HG03175 (cell line): ENCODE data around the gene MS4A18.

ENCODE experiments used
- ATAC-seq: cut with Tn5 transposase; IDR thresholded peaks from one replicate; pipeline ENCODE4 v1.9.1; 2021; ENCODE audit warnings: mild to moderate bottlenecking, moderate library complexity; ENCODE audit not compliant: unreplicated experiment

The MS4A18 gene

GRCh38 chr11:60785806-60786361 is 61.4 kb downstream of the MS4A18 start:
- no peak for ATAC-seq

GRCh38 chr11:60786811-60787567 is 62.5 kb downstream of the MS4A18 start:
- no peak for ATAC-seq

- ATAC-seq: no peak
Measured at GRCh38 chr11:60788401-60789125, 64.0 kb downstream of the MS4A18 start.

GRCh38 chr11:60790726-60791125 is 66.2 kb downstream of the MS4A18 start:
- ATAC-seq: no peak

DNA sequence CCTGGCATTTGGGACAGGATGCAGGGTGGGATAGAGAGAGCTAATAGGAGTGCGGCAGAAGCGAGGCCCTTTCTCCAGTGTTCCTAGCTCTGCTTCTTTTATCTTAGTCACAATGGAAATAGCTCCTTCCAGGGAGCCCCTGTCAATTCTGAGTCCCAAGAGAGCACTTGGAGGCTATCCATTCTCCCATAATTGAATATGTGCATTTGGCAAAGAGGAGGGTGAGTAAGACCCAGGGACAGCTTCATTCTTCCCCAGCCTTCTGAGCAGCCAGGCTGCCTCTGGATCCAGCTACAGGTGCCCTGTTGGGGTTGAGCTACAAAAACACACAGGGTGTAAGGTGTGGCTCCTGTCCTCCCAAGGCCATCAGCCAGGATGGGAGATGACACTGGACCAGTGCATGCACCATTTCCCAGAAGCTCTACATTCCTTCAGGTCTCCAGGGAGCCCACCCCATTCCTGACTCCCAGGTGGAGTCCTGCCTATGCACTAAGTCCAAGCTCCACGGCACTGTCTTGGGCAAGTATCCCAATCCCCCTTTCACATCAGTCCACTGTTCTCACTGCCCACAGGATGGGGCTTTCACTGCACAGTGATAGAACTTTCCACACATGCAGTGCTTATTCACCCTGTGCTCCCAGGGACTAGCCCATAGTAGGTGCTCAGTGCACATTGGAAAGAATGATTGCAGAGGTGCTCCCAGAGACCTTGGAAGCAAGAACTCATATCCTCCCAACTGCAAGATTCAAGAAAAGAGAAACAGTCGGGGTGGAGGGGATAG is 66.8 kb downstream of the MS4A18 start:
- ATAC-seq: no peak

- no peak for ATAC-seq
Measured at GRCh38 chr11:60792521-60792920, 68.0 kb downstream of the MS4A18 start.
